Muscle of leg (tissue), 11 donors: ENCODE measurements around the gene QSOX2. TPM values are rescaled to one million over a fixed set of nuclear protein-coding genes. Genes with fewer than 3 reads are reported as not detected.

Source experiments
- DNase-seq: peaks from one replicate; pipeline ENCODE4 v3.0.0; 2013
- H3K27ac ChIP-seq: one replicate; pipeline ENCODE4 v1.5.1; 2013; ENCODE audit warnings: mild to moderate bottlenecking, low read length, control low read depth
- H3K27me3 ChIP-seq: one replicate; pipeline ENCODE4 v1.6.1; 2013; ENCODE audit warnings: low read length; ENCODE audit not compliant: control insufficient read depth, insufficient read depth
- H3K36me3 ChIP-seq: one replicate; pipeline ENCODE4 v1.6.1; 2013; ENCODE audit warnings: low read length; ENCODE audit not compliant: control insufficient read depth, insufficient read depth
- H3K4me1 ChIP-seq: one replicate; pipeline ENCODE4 v1.6.1; 2013; ENCODE audit warnings: low read length; ENCODE audit not compliant: control insufficient read depth, insufficient read depth
- H3K4me3 ChIP-seq: one replicate; pipeline ENCODE4 v1.5.1; 2013; ENCODE audit warnings: low read length, control low read depth
- H3K9me3 ChIP-seq: replicated peaks from 2 replicates; pipeline ENCODE4 v1.6.1; 2013; ENCODE audit warnings: low read depth, low read length; ENCODE audit not compliant: control insufficient read depth
- WGBS: methylation state at CpG from one replicate; pipeline ENCODE4 v1.1.5; 2013; ENCODE audit warnings: missing lambda C conversion rate; ENCODE audit not compliant: insufficient coverage; 5-methylcytosine and 5-hydroxymethylcytosine counted together
- polyA plus RNA-seq, 8 donors: library from polyadenylated mRNA; unstranded; fragments of 120-200 nt; gene quantifications; one replicate each; pipeline versions ENCODE4 v1.2.1 to v1.2.3, GENCODE V29; 2013; ENCODE audit warnings: inconsistent platforms in 1 of 8, low replicate concordance in 1 of 8; ENCODE audit not compliant: insufficient read length in 8 of 8, insufficient read depth in 1 of 8
- total RNA-seq: library from RNA; stranded (reverse); fragments of 120-200 nt; gene quantifications from one replicate; pipeline ENCODE4 v1.2.4, GENCODE V29; 2013

Gene QSOX2
- total and polyA plus RNA-seq, 9 donors: 4.1 to 11.8 (median 8.5) TPM

DNA sequence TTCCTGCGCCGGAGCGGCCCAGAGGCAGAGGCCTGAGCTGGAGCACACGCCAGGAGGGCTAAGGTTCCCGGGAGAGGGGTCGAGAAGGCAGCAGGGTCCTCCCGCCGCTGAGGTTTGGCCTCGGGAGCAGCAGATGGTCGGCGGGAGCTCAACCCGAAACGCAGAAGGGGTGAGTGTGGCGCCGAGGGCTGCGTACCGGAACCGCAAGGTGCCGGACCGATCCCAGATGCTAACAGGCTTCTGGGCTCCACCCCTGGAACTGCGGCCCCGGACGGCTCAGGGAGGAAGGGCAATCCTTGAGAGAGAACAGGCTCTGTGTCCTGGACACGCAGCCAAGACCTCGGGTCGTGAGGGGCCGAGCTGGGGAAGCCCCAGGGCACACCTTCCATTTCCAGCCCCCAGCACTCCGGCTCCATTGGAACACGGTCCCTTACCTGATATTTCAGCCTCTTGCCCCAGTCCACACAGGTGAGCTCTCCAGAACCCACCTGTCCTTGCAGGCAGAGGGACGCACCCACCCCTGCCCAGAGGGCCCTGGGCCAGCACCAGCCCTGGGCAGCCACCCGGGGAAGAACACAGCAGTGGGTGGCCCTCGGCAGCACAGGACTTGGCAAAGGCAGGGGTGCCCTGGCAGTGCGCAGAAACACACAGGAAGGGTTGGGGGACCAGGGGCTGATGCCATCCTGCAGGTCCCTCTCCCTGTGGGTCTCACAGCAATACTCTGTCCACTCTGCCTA, 42.0 kb downstream of the QSOX2 start:
- no peaks in the 10 kb centered on the region for H3K9me3 ChIP-seq
- H3K27ac ChIP-seq: no peak overlapping the region
- 14% methylated on average over 33 of the region's 33 CpGs for WGBS
- H3K27me3 ChIP-seq: peaks cover 65% of the 10 kb centered on the region
- DNase-seq: no peak
- no peak overlapping the region for H3K4me3 ChIP-seq
- no peaks in the 10 kb centered on the region for H3K4me1 ChIP-seq
- peaks cover 6% of the 10 kb centered on the region for H3K36me3 ChIP-seq

DNA sequence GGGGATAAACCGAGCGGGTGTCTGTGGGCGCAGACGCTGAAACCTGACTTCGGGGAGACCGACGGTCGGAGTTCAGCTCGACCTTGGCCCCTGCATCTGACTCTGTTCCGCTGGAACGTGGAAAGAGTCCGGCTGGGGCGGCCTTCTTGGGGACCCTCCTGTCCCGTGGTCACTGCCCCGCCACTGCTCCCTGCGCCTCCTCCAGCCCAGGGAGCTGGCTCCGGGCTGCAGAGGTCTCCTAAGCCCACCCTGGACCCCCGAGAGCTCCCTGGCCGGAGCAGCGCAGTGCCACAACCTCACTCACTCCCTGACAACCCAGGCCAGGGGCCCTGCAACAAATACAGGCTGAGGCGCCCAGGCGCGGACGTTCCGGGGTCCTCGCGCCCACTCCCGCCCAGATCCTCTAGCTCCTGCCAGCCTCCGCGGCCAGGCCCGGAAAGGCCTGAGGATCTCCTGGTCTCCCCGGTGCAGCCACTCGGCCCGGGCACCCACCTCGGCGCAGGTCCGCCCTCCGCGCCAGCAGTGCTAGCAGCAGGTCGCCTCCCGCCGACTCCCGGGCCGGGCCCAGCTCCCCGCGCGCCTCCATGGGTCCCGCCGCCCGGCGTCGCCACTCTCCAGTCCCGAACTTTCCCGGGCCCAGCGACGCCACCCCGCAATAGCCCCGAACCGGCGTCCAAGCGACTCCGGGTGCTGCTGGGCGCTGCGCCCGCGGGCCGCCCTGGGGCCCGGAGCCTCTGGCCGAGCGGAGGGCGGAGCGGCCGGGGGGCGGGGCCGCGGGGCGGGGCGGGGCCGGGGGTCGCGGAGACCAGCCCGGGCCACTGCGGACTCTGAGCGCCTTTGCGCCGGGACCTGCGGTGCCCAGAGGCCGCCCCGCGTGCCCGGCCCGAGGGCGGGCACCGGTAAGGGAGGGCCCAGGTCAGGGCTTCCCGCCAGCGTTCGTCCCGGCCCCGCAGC, 42.9 kb downstream of the QSOX2 start:
- H3K4me3 ChIP-seq: no peak overlapping the region
- H3K27me3 ChIP-seq: peaks cover 73% of the 10 kb centered on the region
- no peaks in the 10 kb centered on the region for H3K4me1 ChIP-seq
- DNase-seq: no peak
- no peaks in the 10 kb centered on the region for H3K9me3 ChIP-seq
- H3K27ac ChIP-seq: no peak overlapping the region
- WGBS: 8% methylated on average over 95 of the region's 99 CpGs
- H3K36me3 ChIP-seq: peaks cover 3% of the 10 kb centered on the region

DNA sequence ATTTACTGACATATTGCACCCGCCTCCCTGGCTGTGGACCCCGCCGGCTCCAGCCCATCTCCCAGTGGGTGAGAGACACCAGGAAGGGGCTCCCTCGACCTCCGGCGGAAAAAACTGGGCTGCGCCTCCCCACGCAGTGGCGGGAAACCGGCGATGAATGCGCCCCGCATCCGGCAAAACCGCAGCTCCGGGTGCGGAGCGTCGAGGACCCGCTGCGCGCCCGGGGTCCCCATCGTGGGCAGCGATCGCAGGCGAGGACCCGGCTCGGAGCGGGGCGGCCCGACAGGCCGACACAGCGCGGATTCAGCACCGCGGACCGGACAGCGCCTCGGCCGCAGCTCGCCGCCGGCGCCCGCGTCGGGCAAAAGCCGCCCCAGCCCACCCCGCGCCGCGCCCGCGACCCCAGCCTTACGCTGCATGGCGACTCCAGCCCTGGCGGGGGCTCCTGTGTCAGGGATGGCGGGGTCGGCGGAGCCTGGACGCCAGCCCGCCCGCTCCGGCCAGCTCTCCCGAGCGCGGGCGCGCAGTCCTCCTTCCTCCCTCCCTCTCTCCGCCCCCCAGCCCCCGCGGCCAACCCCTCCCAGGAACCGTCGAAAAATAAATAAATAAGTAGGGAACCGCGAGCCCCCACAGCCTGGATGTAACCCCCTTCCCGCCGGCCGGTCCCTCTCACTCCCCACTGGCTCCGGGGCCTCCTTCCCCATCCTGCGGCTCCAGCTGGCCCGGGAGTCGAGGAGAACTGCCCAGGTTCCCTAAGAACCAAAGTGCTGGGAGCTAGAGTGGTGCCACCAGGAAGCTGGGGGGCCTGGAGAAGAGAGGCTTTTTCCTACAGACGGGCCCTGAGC, 43.8 kb downstream of the QSOX2 start:
- Histone ChIP-seq H3K4me1 (no peaks in the 10 kb centered on the region), H3K36me3 (no peaks in the 10 kb centered on the region), H3K9me3 (no peaks in the 10 kb centered on the region), H3K4me3 (no peak overlapping the region), H3K27ac (no peak overlapping the region), H3K27me3 (peaks cover 82% of the 10 kb centered on the region)
- peak; percentile 40 for DNase-seq
- 2% methylated on average over 67 of the region's 85 CpGs for WGBS

DNA sequence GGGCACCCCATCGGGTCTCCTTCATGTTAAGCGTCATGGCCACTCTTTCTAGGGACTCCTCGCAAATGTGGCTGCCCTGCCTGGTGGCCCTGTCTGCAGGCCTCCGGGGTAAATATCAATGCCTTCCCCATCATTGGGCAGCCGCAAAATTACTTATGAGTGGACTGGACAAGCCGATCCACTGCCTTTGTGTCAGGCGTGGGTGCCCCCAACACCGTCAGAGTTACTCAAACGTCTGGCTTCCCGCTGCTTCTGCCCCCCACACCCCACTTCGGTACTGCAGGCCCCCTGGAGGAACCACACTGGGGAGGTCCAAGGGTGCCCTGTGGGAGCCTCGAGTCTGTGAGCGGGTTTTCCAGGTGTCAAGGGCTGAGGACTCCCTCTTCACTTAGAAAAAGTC, 44.4 kb downstream of the QSOX2 start:
- no peaks in the 10 kb centered on the region for H3K4me1 ChIP-seq
- no peaks in the 10 kb centered on the region for H3K9me3 ChIP-seq
- H3K27me3 ChIP-seq: peaks cover 89% of the 10 kb centered on the region
- H3K36me3 ChIP-seq: no peaks in the 10 kb centered on the region
- 52% methylated on average over 9 of the region's 13 CpGs for WGBS
- DNase-seq: no peak
- H3K27ac ChIP-seq: no peak overlapping the region
- H3K4me3 ChIP-seq: no peak overlapping the region

DNA sequence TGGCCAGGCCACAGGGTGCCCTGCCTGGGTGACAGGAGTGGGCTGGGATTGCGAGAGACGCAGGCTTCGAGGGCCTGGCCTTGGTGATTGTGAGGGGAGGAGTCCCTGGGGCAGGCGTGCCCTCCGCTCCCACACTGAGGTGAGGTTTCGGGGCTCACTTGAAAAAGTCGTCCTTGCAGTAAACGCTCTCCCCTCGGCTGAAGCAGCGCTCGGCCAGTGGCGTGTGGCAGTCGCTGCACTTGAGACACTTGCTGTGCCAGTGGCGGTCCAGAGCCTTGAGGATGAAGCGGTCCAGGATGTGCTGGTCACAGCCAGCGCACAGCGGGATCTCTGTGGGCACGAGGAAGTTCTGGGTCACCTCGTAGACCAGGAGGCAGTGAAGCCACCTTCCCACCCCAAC, 45.2 kb downstream of the QSOX2 start:
- no peaks in the 10 kb centered on the region for H3K36me3 ChIP-seq
- H3K27me3 ChIP-seq: peaks cover 93% of the 10 kb centered on the region
- no peak overlapping the region for H3K4me3 ChIP-seq
- 33% methylated on average over 18 of the region's 19 CpGs for WGBS
- H3K27ac ChIP-seq: no peak overlapping the region
- no peak for DNase-seq
- no peaks in the 10 kb centered on the region for H3K9me3 ChIP-seq
- H3K4me1 ChIP-seq: no peaks in the 10 kb centered on the region

DNA sequence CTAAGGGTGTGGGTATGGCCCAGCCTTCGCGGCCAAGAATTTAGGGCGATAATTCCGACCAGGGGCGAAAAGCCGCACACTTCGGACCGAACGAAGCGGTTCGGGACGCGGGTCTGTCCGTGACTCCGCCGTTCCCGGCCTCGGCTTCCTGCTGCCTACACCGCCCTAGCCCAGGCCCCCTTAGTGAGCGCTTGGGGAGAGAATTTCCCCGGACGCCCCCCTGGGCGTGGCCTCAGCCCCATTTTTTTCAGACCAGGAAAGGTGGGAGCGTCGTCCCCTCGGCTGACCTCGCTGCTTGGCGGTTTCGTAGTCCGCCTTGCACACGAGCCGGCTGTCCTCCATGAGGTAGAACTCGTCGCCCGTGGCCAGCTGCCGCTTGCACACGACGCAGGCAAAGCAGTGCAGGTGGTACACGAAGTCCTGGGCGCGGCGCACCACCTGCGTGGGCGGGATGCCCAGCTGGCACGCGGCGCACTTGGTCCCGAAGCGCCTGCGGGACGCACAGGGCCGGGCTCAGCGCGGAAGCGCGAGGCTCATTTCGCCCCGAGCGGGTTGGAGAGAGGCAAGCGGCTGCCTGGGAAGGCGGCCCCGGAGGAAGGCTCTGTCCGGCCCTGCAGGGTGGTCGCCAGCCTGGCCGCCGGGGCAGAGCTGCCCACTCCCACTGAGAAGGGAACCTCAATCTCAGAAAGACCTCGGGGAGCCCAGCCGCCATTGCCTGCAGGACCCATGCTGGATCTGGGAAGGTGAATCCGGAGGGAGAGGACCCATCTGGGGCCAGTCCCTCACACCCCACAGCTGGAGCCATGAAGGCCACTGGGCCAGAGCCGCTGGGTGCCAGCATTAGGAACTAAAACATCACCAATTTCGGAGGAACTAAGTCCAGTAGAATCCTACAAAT, 46.0 kb downstream of the QSOX2 start:
- no peak for DNase-seq
- 4% methylated on average over 60 of the region's 71 CpGs for WGBS
- Histone ChIP-seq H3K4me1 (no peaks in the 10 kb centered on the region), H3K4me3 (no peak overlapping the region), H3K36me3 (no peaks in the 10 kb centered on the region), H3K9me3 (no peaks in the 10 kb centered on the region), H3K27ac (no peak overlapping the region), H3K27me3 (peaks cover 95% of the 10 kb centered on the region)

DNA sequence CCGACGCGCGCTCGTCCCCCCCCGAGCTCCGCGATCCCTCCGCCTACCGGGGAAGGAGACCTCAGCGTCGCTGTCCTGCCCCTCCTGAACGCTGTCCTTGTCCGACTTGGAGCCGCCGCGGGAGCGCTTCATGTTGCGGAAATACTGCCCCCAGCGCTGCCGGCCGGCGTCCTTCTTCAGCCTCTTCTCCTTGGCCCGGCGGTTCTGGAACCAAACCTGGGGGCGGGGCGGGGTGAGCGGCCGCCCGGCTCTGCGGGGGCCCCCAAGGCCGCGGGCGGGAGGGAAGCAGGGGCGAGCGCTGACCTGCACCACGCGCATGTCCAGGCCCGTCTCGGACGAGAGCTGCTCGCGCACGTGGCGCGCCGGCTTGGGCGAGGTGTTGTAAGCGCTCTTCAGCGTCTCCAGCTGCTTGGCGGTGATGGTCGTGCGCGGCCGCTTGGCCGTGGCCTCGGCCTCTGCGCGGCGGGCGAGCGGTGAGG, 47.0 kb downstream of the QSOX2 start:
- Histone ChIP-seq H3K27me3 (peaks cover 95% of the 10 kb centered on the region), H3K9me3 (no peaks in the 10 kb centered on the region)
- under 1% methylated on average over 59 of the region's 62 CpGs for WGBS

DNA sequence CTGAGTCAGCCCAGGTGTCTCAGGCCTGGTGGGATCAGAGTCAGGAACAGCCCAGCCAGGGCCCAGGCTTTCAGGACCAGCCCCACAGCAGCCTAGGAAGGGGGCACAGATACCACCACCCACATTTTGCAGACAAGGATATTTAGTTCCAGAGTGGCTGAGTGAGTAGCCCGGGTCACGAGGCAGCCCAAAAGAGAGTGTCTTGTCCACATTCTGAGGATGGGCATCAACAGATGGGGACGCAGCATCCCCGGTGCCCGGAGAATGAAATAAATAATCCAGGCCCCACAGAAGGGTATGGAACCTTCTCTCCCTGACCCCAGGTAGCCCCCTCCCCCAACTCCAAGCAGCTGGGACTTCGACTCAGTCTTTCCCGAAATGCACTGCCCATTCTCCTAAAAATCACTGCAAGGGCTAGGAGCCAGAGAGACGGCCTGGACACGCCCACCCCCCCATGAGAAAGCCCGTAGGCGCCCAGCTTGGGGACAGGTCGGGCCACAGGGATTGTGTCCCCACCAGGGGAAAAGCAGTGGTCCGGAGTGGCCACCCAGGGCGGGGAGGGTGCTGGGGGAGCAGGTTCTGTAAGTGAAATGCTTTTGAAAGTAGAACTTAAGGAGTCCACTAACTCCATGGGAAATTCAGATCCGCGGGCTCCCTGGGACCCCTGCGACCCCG, 47.5 kb downstream of the QSOX2 start:
- H3K27me3 ChIP-seq: peaks cover 92% of the 10 kb centered on the region
- no peaks in the 10 kb centered on the region for H3K9me3 ChIP-seq
- H3K4me3 ChIP-seq: no peak overlapping the region
- 0% methylated on average over 9 of the region's 18 CpGs for WGBS
- H3K36me3 ChIP-seq: no peaks in the 10 kb centered on the region
- no peak overlapping the region for H3K27ac ChIP-seq
- DNase-seq: no peak
- no peaks in the 10 kb centered on the region for H3K4me1 ChIP-seq

More for the DNA sequence above, 47.0 kb downstream of the QSOX2 start:
- Histone ChIP-seq H3K36me3 (no peaks in the 10 kb centered on the region), H3K27ac (no peak overlapping the region), H3K4me3 (no peak overlapping the region), H3K4me1 (no peaks in the 10 kb centered on the region)
- no peak for DNase-seq
